SK-N-SH (cell line): ENCODE data around the gene USPL1.

ENCODE experiments used
- CTCF ChIP-seq: fragments of 200-600 bp; sonication (generic); IDR thresholded peaks from 2 replicates; pipeline ENCODE4 v1.6.1; 2017; ENCODE audit warnings: antibody characterized with exemption, mild to moderate bottlenecking, moderate library complexity
- ELF1 ChIP-seq: IDR thresholded peaks from 2 replicates; pipeline ENCODE4 v1.4.0; 2012
- EZH2phosphoT487 ChIP-seq: fragments of 200-600 bp; sonication (generic); IDR thresholded peaks from 2 replicates; pipeline ENCODE4 v1.6.1; 2017; ENCODE audit warnings: low read depth, mixed run types, mild to moderate bottlenecking, antibody characterized with exemption, moderate library complexity, borderline replicate concordance
- FOSL2 ChIP-seq: IDR thresholded peaks from 2 replicates; pipeline ENCODE4 v1.4.0; 2012; ENCODE audit warnings: low read depth, mild to moderate bottlenecking, moderate library complexity, borderline replicate concordance
- GABPA ChIP-seq: IDR thresholded peaks from 2 replicates; pipeline ENCODE4 v1.4.0; 2012; ENCODE audit warnings: low read depth, mild to moderate bottlenecking
- MXI1 ChIP-seq: IDR thresholded peaks from 2 replicates; pipeline ENCODE4 v1.6.1; 2012; ENCODE audit warnings: mild to moderate bottlenecking, low read depth, low read length, improper control_type of control experiment
- POLR2AphosphoS5 ChIP-seq: IDR thresholded peaks from 2 replicates; pipeline ENCODE4 v1.6.1; 2012; ENCODE audit warnings: low read depth, low read length
- RFX5 ChIP-seq: IDR thresholded peaks from 2 replicates; pipeline ENCODE4 v1.6.1; 2012; ENCODE audit warnings: mild to moderate bottlenecking, improper control_type of control experiment, low read length
- SIN3A ChIP-seq: IDR thresholded peaks from 2 replicates; pipeline ENCODE4 v1.6.1; 2012; ENCODE audit warnings: low read depth, mild to moderate bottlenecking, low read length, moderate library complexity, borderline replicate concordance
- TF ChIP-seq, protein P1 (sequence below): IDR thresholded peaks from 2 replicates; pipeline ENCODE4 v1.4.0; 2012; ENCODE audit warnings: low read depth, borderline replicate concordance
- TF ChIP-seq, protein P2 (sequence below): fragments of 150-350 bp; IDR thresholded peaks from 2 replicates; pipeline ENCODE4 v1.6.1; 2017; ENCODE audit warnings: antibody characterized with exemption, low read length, low read depth, borderline replicate concordance
- TF ChIP-seq, protein P3 (sequence below): IDR thresholded peaks from 2 replicates; pipeline ENCODE4 v1.4.0; 2012; ENCODE audit warnings: low read depth, borderline replicate concordance

DNA sequence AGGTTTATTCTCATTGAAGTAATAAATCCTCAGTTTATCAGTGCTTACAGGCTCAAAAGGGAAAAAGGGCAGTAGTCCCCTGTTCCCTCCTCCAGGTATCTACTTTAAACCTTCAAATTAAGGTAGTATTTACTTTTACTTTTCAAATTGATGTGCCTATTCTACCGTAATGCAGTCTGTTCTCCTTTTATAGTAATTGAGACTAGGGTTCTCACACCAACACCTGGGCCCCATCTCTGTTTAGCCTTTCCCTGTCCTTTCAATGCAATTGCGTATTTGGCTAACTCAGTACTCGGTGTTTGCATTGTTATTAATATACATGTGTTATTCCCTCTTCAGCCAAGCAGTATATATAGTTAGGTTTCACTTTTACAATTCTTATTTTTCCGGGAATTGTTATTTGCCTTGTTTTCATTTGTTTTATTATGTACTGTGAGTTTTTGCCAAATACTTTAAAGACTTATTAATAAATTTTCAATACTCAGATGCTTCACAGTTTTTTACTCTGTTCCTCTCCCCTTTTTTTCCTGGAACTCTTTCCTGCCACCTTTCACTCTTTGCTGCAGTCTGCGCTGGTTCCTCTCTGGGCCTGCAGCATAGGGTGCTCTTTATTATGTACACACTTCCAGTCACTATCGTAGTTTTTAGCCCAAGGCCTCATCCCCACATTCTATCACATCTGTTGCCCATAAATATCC lies 30.3 kb downstream of the USPL1 start:
- TF ChIP-seq CTCF (no peak), EZH2phosphoT487 (no peak), RFX5 (no peak), ELF1 (no peak), POLR2AphosphoS5 (no peak), SIN3A (no peak), FOSL2 (no peak), GABPA (no peak), MXI1 (no peak)
- TF ChIP-seq, protein P1, sequence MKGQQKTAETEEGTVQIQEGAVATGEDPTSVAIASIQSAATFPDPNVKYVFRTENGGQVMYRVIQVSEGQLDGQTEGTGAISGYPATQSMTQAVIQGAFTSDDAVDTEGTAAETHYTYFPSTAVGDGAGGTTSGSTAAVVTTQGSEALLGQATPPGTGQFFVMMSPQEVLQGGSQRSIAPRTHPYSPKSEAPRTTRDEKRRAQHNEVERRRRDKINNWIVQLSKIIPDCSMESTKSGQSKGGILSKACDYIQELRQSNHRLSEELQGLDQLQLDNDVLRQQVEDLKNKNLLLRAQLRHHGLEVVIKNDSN = no peak
- TF ChIP-seq, protein P2, sequence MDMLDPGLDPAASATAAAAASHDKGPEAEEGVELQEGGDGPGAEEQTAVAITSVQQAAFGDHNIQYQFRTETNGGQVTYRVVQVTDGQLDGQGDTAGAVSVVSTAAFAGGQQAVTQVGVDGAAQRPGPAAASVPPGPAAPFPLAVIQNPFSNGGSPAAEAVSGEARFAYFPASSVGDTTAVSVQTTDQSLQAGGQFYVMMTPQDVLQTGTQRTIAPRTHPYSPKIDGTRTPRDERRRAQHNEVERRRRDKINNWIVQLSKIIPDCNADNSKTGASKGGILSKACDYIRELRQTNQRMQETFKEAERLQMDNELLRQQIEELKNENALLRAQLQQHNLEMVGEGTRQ = no peak
- TF ChIP-seq, protein P3, sequence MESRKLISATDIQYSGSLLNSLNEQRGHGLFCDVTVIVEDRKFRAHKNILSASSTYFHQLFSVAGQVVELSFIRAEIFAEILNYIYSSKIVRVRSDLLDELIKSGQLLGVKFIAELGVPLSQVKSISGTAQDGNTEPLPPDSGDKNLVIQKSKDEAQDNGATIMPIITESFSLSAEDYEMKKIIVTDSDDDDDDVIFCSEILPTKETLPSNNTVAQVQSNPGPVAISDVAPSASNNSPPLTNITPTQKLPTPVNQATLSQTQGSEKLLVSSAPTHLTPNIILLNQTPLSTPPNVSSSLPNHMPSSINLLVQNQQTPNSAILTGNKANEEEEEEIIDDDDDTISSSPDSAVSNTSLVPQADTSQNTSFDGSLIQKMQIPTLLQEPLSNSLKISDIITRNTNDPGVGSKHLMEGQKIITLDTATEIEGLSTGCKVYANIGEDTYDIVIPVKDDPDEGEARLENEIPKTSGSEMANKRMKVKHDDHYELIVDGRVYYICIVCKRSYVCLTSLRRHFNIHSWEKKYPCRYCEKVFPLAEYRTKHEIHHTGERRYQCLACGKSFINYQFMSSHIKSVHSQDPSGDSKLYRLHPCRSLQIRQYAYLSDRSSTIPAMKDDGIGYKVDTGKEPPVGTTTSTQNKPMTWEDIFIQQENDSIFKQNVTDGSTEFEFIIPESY = no peak
